GM12872 (cell line): Measurements from ENCODE around the gene C2orf72.

Source experiments
- TF ChIP-seq, protein P1 (sequence below): IDR thresholded peaks from 3 replicates; pipeline ENCODE4 v1.5.1; 2011; ENCODE audit warnings: low read depth, mild to moderate bottlenecking, low read length, moderate library complexity; ENCODE audit not compliant: insufficient read depth

C2orf72 gene

DNA sequence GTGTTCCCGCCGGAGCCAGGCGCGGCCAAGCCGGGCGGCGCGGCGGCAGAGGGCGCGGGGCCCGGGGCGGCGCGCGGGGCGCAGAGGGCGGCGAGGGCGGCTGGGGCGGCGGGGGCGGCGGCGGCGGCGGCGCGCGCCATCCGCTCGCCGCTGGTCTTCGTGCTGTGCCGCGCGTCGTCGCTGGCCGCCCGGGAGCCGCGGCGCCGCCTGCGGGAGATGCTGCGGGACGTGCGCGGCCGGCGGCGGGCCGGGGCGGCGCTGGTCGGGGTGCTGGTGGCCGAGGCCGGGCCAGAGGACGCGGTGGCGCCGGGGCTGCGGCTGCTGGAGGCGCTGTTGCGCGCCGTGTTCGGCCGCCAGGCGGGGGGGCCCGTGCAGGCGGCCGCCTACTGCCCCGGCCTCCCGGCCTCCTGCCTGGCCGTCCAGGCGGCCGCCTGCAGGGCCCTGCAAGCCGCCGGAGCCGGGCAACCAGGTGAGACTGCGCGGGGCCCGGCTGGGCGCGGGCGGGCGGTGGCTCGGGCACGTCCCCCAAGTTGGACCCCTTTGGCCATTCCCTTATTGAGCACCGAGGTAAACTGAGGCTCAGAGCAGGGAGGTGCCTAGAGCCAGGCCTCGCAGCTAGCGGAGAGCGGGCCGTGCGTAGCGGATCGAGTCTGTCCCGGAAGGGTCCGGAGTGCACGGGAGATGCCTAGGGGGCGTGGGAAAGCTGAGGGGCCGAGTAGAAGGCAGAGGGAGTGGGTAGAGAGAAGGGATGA lies 584 bp downstream of the C2orf72 start:
- TF ChIP-seq, protein P1, sequence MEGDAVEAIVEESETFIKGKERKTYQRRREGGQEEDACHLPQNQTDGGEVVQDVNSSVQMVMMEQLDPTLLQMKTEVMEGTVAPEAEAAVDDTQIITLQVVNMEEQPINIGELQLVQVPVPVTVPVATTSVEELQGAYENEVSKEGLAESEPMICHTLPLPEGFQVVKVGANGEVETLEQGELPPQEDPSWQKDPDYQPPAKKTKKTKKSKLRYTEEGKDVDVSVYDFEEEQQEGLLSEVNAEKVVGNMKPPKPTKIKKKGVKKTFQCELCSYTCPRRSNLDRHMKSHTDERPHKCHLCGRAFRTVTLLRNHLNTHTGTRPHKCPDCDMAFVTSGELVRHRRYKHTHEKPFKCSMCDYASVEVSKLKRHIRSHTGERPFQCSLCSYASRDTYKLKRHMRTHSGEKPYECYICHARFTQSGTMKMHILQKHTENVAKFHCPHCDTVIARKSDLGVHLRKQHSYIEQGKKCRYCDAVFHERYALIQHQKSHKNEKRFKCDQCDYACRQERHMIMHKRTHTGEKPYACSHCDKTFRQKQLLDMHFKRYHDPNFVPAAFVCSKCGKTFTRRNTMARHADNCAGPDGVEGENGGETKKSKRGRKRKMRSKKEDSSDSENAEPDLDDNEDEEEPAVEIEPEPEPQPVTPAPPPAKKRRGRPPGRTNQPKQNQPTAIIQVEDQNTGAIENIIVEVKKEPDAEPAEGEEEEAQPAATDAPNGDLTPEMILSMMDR, result no peak

DNA sequence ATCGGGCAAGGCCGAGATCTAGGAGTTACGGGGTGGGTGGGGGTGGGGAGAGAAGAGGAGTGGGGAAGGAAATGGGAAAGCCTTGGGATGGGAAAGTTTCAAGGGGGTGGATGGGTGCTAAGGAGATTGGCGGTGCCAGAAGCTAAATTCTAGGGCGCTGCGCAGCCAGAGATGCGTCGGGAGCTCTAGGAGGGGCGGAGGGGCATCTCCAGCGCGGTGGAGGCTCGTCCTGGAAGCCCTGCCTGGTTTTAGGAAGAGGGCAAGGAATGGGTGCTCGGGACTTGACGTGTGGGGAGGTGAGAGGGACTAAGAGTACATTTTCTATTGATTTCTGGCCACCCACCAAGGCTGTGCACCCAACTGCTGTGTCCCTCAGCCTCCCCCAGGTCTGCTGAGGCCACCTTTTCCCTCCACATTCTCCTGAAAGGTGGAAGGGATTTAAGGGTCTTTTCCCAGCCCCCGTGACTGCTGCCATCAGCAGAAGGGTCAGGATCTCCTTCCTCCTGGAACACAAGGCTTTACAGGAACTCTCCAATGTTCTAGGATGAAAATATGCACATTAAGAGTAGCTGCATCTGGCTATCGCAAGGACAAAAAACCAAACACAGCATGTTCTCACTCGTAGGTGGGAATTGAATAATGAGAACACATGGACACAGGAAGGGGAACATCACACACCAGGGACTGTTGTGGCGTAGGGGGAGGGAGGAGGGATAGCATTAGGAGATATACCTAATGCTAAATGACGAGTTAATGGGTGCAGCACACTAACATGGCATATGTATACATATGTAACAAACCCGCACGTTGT lies 1.4 kb downstream of the C2orf72 start:
- TF ChIP-seq, protein P1, result no peak

DNA sequence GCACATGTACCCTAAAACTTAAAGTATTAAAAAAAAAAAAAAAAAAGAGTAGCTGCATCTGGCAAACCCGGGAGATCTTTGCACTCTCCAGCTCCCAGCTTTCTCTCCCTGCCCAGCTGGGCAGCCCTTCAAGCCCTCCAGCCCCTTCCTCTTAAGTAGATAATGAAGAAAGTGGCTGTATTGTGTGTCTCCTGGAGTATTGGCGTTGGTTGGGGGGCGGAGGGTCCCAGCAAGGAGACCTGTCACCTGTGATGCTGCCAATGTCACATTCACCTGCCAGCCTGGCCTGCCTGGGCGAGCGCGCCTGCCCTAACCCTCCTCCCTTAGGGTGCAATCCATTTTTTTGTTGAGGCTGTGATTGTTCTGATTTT lies 2.0 kb downstream of the C2orf72 start:
- TF ChIP-seq, protein P1, result no peak

DNA sequence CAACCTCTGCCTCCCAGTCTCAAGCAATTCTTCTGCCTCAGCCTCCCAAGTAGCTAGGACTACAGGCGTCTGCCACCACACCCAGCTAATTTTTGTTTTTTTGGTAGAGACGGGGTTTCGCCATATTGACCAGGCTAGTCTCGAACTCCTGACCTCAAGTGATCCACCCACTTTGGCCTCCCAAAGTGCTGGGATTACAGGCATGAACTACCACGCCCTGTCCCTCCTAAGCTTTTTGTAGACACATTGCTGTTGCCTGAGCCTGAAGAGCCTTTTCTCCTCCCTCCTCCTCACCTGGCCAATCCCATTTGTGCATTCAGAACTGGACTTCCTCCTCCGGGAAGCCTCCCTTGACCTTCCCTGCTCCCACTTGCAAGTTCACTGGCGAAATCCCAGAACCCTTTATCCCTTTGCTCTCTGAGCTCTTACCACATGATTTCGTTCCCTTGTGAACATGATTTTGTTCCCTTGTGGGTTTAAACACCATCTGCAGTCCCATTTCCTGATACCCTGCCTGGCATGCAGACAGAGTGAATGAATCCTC lies 2.6 kb downstream of the C2orf72 start:
- TF ChIP-seq, protein P1, result no peak

DNA sequence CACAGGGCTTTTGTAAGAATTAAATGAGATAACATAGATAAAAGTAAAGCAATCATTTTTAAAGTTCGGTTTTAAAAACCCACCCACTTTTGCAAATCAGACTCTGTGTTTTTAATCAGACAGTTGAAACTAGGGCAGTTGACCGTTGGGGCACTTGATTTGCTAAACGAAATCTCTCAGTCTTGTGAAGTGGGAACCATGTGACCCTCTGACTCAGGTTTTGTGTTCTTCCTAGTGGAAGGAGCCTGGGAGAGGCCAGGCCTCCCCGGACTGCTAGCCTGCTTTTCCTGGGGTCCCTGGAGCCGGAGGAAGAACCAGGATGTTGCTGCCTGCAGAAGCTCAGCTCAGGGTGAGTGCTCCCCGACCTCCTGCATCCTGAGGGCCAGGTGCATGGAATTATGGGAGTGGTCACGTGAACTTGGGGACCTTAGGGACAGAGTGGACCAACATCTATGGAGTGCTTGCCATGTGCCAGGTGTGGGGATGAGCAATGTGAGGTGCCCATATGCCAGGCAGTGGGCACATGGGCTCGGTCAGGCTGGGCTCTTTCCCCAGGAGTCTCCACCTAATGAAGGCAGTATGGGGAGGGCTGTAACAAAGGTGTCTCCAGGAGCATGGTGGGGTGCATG lies 3.9 kb downstream of the C2orf72 start:
- TF ChIP-seq, protein P1, result no peak

DNA sequence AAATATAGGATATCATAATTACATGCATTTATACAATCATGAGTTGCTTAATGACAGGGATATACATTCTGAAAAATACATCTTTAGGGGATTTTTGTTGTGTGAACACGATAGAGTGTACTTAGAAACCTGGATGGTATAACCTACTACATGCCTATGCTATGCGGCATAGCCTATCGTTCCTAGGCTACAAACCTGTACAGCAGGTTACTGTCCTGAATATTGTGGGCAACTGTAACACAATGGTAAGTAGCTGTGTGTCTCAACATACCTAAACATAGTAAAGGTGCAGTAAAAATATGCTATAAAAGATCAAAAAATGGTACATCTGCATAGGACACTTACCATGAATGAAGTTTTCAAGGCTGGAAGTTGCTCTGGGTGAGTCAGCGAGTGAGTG lies 6.5 kb downstream of the C2orf72 start:
- TF ChIP-seq, protein P1, result no peak

DNA sequence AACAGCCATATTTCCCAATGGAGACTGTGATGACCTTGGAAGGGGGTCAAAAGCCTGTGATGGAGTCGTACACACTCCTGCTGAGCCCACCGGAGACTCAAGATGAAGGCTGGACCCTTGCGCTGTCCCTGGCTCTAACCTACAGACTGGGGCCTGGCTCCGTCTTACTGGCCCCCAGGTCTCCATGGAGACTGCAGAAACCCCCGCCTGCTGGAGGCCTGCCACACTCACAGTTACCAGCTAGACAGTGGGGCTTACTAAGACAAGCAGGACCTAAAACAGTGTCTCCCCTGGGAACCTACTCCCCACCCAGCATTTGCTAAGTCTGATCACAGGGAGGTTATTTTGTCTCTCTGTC lies 9.6 kb downstream of the C2orf72 start:
- TF ChIP-seq, protein P1, result no peak
